Esophagus squamous epithelium (tissue), 5 donors: ENCODE results near the gene ANTKMT. TPM values are rescaled to one million over a fixed set of nuclear protein-coding genes. Genes with fewer than 3 reads are reported as not detected.

ENCODE experiments used
- DNase-seq: peaks from one replicate; lab custom pipeline; 2025; lab: John Stamatoyannopoulos, UW
- H3K27ac ChIP-seq, 4 donors: fragments of 200-600 bp; sonication (generic); one replicate each; pipeline ENCODE4 v1.5.1; 2016 to 2019; ENCODE audit warnings: mild to moderate bottlenecking in 1 of 4
- H3K27me3 ChIP-seq, 4 donors: fragments of 200-600 bp; sonication (generic); 1 replicate in 3 of 4; 2 replicates in 1 of 4; pipeline versions ENCODE4 v1.5.1 to v1.6.0; 2017 to 2021; ENCODE audit warnings: antibody characterized with exemption in 1 of 4
- H3K36me3 ChIP-seq, 3 donors: fragments of 200-600 bp; sonication (generic); one replicate each; pipeline ENCODE4 v1.5.1; 2016 to 2019
- H3K4me1 ChIP-seq, 3 donors: fragments of 200-600 bp; sonication (generic); one replicate each; pipeline ENCODE4 v1.5.1; 2017 to 2019
- H3K4me3 ChIP-seq, 4 donors: fragments of 200-600 bp; sonication (generic); 1 replicate in 3 of 4; 2 replicates in 1 of 4; pipeline ENCODE4 v1.5.1; 2016 to 2019; ENCODE audit warnings: mild to moderate bottlenecking in 2 of 4, moderate library complexity in 1 of 4
- H3K9me3 ChIP-seq, 3 donors: fragments of 200-600 bp; sonication (generic); one replicate each; pipeline ENCODE4 v1.5.1; 2016 to 2019
- CTCF ChIP-seq, 6 experiments: fragments of 450-650 bp in 4 of 6; fragments of 200-600 bp in 2 of 6; sonication (generic) in 2 of 6; IDR thresholded peaks; one replicate each; pipeline ENCODE4 v1.5.1; 2016 to 2019; ENCODE audit warnings: antibody characterized with exemption in 6 of 6, mild to moderate bottlenecking in 4 of 6, moderate library complexity in 4 of 6
- POLR2A ChIP-seq, 4 donors: fragments of 450-650 bp; IDR thresholded peaks; one replicate each; pipeline ENCODE4 v1.6.1; 2017; ENCODE audit warnings: antibody characterized with exemption in 4 of 4, mild to moderate bottlenecking in 4 of 4, moderate library complexity in 3 of 4
- WGBS, 2 donors: methylation state at CpG; one replicate each; pipeline ENCODE4 v1.1.5; 2018; 5-methylcytosine and 5-hydroxymethylcytosine counted together
- intact Hi-C: fragments of 100-400 bp; cut with DNase I; formaldehyde crosslinking; loops from one replicate; pipeline ENCODE4 v1.15.0; 2022
- total RNA-seq, 4 donors: library from RNA; depleted of rRNA; stranded (reverse); fragments of >200 nt; gene quantifications; one replicate each; pipeline ENCODE4 v1.1.0, GENCODE V29; 2016
- donor health status: DM: yes; HTN: yes; CAD: no.

ANTKMT gene
- total RNA-seq, 4 donors from 2014 or later = 11.6 to 29.1 (median 24.2) TPM

GRCh38 chr16:692356-693108, 28.4 kb upstream of the ANTKMT start:
- Histone ChIP-seq H3K4me3 (no peak overlapping the region), H3K27ac (peak overlapping the region; percentile 5 to 90 (median 84)), H3K36me3 (peaks cover 0 to 9% (median 0%) of the 10 kb centered on the region in 3 donors), H3K27me3 (peaks cover 0 to 60% (median 18%) of the 10 kb centered on the region in 4 donors), H3K4me1 (peaks cover 40 to 87% (median 56%) of the 10 kb centered on the region in 3 donors), H3K9me3 (no peaks in the 10 kb centered on the region)
- no peak for DNase-seq
- intact Hi-C loops = no loop called here
- TF ChIP-seq CTCF (IDR thresholded peaks at IDR 0.05) (no peak), POLR2A (IDR thresholded peaks at IDR 0.05) (no peak)
- WGBS, 2 donors = 54% methylated on average over 8 to 10 of the region's 10 CpGs

GRCh38 chr16:693364-693763, 27.6 kb upstream of the ANTKMT start:
- intact Hi-C loops = no loop called here
- TF ChIP-seq CTCF (IDR thresholded peaks at IDR 0.05) = no peak
- TF ChIP-seq POLR2A (IDR thresholded peaks at IDR 0.05) = no peak
- Histone ChIP-seq H3K27ac (peak overlapping the region; percentile 28 to 90 (median 84)), H3K36me3 (peaks cover 0 to under 1% (median 0%) of the 10 kb centered on the region in 3 donors), H3K27me3 (peaks cover 0 to 68% (median 18%) of the 10 kb centered on the region in 4 donors), H3K4me3 (peak overlapping the region in 2 of 4 donors; percentile 54 to 58), H3K9me3 (no peaks in the 10 kb centered on the region), H3K4me1 (peaks cover 40 to 80% (median 56%) of the 10 kb centered on the region in 3 donors)
- DNase-seq = no peak
- 60 to 63% methylated on average over 1 to 6 of the region's 22 CpGs for WGBS, 2 donors

GRCh38 chr16:693766-694165, 27.2 kb upstream of the ANTKMT start:
- TF ChIP-seq POLR2A (IDR thresholded peaks at IDR 0.05) (no peak), CTCF (IDR thresholded peaks at IDR 0.05) (no peak)
- no peaks in the 10 kb centered on the region for H3K9me3 ChIP-seq
- H3K4me3 ChIP-seq = peak overlapping the region; percentile 37 to 66 (median 56)
- peaks cover 37 to 76% (median 52%) of the 10 kb centered on the region in 3 donors for H3K4me1 ChIP-seq
- no peaks in the 10 kb centered on the region for H3K36me3 ChIP-seq
- DNase-seq = no peak
- intact Hi-C loops = no loop called here
- H3K27me3 ChIP-seq = peaks cover 0 to 72% (median 18%) of the 10 kb centered on the region in 4 donors
- H3K27ac ChIP-seq = peak overlapping the region; percentile 28 to 90 (median 84)
- WGBS, 2 donors = no CpG with 5 or more reads among the region's 37 CpGs

- H3K36me3 ChIP-seq = no peaks in the 10 kb centered on the region
- peak overlapping the region; percentile 37 to 66 (median 56) for H3K4me3 ChIP-seq
- 0% methylated on average over 5 of the region's 64 CpGs; no CpG with 5 or more reads in 1 of the 2 donors for WGBS, 2 donors
- peaks cover 0 to 78% (median 18%) of the 10 kb centered on the region in 4 donors for H3K27me3 ChIP-seq
- peaks cover 31 to 71% (median 47%) of the 10 kb centered on the region in 3 donors for H3K4me1 ChIP-seq
- H3K27ac ChIP-seq = peak overlapping the region; percentile 81 to 90 (median 86)
- intact Hi-C loops = no loop called here
- no peak for DNase-seq
- H3K9me3 ChIP-seq = no peaks in the 10 kb centered on the region
- TF ChIP-seq POLR2A (IDR thresholded peaks at IDR 0.05) (no peak), CTCF (IDR thresholded peaks at IDR 0.05) (no peak)
Measured at GRCh38 chr16:694187-694862, 26.6 kb upstream of the ANTKMT start.
